Measurements from ENCODE around the gene WDFY4.
A peak's percentile ranks its signal among the peaks of the same experiment; 100 is the strongest.

Gene WDFY4

GRCh38 chr10:48890888-48891850 is 206.5 kb downstream of the WDFY4 start:
- Histone ChIP-seq H2BK120ac (ENCODE audit: low read depth, low read length) (no peak overlapping the region), H3K27ac (replicated peaks; ENCODE audit: low read length) (no peak overlapping the region), H3K27me3 (ENCODE audit: control insufficient read depth in 3 of 3, insufficient read depth in 3 of 3, low read depth in 1 of 3, low read length in 3 of 3) (no peaks in the 10 kb centered on the region), H2BK12ac (ENCODE audit: low read length) (no peak overlapping the region), H3K14ac (ENCODE audit: low read length) (no peak overlapping the region), H2AFZ (ENCODE audit: low read length) (no peak overlapping the region), H3K4ac (ENCODE audit: low read length) (no peak overlapping the region), H2BK15ac (ENCODE audit: low read length) (no peak overlapping the region), H4K8ac (ENCODE audit: low read depth, low read length) (no peak overlapping the region), H3K4me2 (ENCODE audit: insufficient read depth, low read length, poor library complexity, severe bottlenecking) (no peak overlapping the region), H3K4me1 (ENCODE audit: control insufficient read depth in 2 of 2, insufficient read depth in 1 of 2, low read depth in 1 of 2, low read length in 2 of 2) (peaks cover 0 to 2% of the 10 kb centered on the region in 2 donors), H3K9ac (ENCODE audit: low read depth, low read length, poor library complexity) (no peak overlapping the region), H3K18ac (ENCODE audit: low read length) (no peak overlapping the region), H3K9me3 (replicated peaks in 1 of 2; ENCODE audit: control insufficient read depth in 2 of 2, insufficient read depth in 1 of 2, low read depth in 1 of 2, low read length in 2 of 2) (no peaks in the 10 kb centered on the region), H3K23ac (ENCODE audit: low read depth, low read length, poor library complexity) (no peak overlapping the region), H4K91ac (ENCODE audit: low read depth, low read length, poor library complexity) (no peak overlapping the region), H3K79me1 (ENCODE audit: low read depth, low read length) (no peaks in the 10 kb centered on the region), H2AK5ac (ENCODE audit: low read depth, low read length) (no peak overlapping the region), H2BK5ac (ENCODE audit: low read length) (no peak overlapping the region), H3K36me3 (replicated peaks in 1 of 2; ENCODE audit: control insufficient read depth in 2 of 2, insufficient read depth in 2 of 2, low read length in 2 of 2) (no peaks in the 10 kb centered on the region), H3K4me3 (ENCODE audit: low read length in 2 of 2) (no peak overlapping the region)
- no peak for DNase-seq (ENCODE audit: low spot score)
- no CpG with 5 or more reads among the region's 11 CpGs for WGBS, 2 donors (ENCODE audit: extremely low coverage in 2 of 2, insufficient read length in 2 of 2, insufficient replicate concordance in 1 of 2)

DNA sequence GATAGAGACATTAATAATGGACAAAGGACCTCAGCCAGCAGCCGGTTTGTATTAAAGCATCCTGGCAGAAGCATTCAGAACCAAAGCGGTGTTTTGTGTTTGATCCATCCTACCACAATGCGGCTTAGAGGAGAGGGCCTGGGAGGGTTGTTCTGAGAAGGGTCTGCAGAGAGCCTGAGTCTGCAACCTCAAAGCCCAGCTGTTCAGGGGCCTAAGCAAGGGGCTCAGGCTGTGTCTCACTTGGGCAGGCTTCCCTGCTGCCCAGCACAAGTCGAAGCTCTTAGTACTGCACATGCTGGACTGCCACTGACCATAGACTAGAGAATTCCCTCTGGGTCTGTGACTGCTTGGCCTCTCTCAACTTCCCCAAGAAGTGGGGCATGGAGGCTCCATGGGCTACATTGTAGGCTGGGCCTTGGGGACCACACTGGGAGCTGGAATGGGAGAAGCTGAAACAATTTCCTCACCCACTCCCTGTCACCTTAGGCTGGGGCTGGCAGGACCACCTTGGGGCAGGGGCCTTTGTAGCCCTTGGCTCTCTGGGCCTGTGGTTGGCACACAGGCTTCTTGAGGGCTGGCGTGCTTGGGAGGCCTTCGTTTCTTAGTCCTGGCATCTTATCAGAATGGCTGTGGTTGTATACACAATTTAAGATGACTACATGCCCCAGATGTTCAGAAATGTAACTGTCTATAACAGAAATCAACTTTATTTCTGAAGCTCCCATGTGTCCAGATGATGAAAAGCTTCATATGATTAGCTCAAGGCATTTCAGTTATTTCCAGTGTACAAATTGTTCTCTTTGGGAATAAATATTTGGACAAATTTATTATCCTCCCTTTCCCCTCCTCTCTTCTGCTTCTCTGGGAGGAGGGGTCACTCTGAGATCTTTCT is 210.5 kb downstream of the WDFY4 start:
- Histone ChIP-seq H2BK12ac (ENCODE audit: low read length) (no peak overlapping the region), H3K36me3 (replicated peaks in 1 of 2; ENCODE audit: control insufficient read depth in 2 of 2, insufficient read depth in 2 of 2, low read length in 2 of 2) (no peaks in the 10 kb centered on the region), H3K9ac (ENCODE audit: low read depth, low read length, poor library complexity) (no peak overlapping the region), H3K79me1 (ENCODE audit: low read depth, low read length) (no peaks in the 10 kb centered on the region), H3K9me3 (replicated peaks in 1 of 2; ENCODE audit: control insufficient read depth in 2 of 2, insufficient read depth in 1 of 2, low read depth in 1 of 2, low read length in 2 of 2) (no peaks in the 10 kb centered on the region), H2BK120ac (ENCODE audit: low read depth, low read length) (no peak overlapping the region), H3K27ac (replicated peaks; ENCODE audit: low read length) (no peak overlapping the region), H3K4me2 (ENCODE audit: insufficient read depth, low read length, poor library complexity, severe bottlenecking) (no peak overlapping the region), H3K18ac (ENCODE audit: low read length) (peak overlapping the region; percentile 56), H2BK5ac (ENCODE audit: low read length) (no peak overlapping the region), H4K8ac (ENCODE audit: low read depth, low read length) (no peak overlapping the region), H3K4ac (ENCODE audit: low read length) (no peak overlapping the region), H4K91ac (ENCODE audit: low read depth, low read length, poor library complexity) (no peak overlapping the region), H2AK5ac (ENCODE audit: low read depth, low read length) (peak overlapping the region; percentile 62), H3K27me3 (ENCODE audit: control insufficient read depth in 3 of 3, insufficient read depth in 3 of 3, low read depth in 1 of 3, low read length in 3 of 3) (no peaks in the 10 kb centered on the region), H3K23ac (ENCODE audit: low read depth, low read length, poor library complexity) (no peak overlapping the region), H2BK15ac (ENCODE audit: low read length) (peak overlapping the region; percentile 54), H2AFZ (ENCODE audit: low read length) (no peak overlapping the region), H3K4me1 (ENCODE audit: control insufficient read depth in 2 of 2, insufficient read depth in 1 of 2, low read depth in 1 of 2, low read length in 2 of 2) (peaks cover 0 to 2% of the 10 kb centered on the region in 2 donors), H3K14ac (ENCODE audit: low read length) (no peak overlapping the region), H3K4me3 (ENCODE audit: low read length in 2 of 2) (no peak overlapping the region)
- no peak for DNase-seq (ENCODE audit: low spot score)
- WGBS, 2 donors (ENCODE audit: extremely low coverage in 2 of 2, insufficient read length in 2 of 2, insufficient replicate concordance in 1 of 2) = no CpG with 5 or more reads among the region's 6 CpGs

DNA sequence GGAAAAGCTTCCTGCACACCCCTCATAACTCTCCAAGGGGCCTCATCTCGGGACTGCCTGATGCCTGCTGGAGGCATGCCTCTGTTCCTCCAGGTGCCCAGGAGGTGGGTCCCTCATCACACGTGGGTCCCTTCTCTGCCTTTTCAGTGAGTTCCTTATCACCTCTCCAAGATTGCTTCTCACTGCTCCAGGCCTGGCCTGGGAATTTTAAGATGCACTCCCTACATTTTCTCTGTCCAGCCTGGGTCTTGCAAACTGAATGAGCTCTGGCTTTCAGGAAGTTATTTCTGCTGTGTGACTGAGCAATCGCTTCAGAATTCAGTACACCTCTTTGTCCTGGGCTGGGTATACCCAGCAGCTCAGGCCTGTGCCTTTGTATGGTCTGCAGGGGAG is 211.1 kb downstream of the WDFY4 start:
- H3K14ac ChIP-seq (ENCODE audit: low read length) = no peak overlapping the region
- no peak overlapping the region for H3K4me3 ChIP-seq (ENCODE audit: low read length in 2 of 2)
- H2AFZ ChIP-seq (ENCODE audit: low read length) = no peak overlapping the region
- H4K91ac ChIP-seq (ENCODE audit: low read depth, low read length, poor library complexity) = no peak overlapping the region
- H3K4me1 ChIP-seq (ENCODE audit: control insufficient read depth in 2 of 2, insufficient read depth in 1 of 2, low read depth in 1 of 2, low read length in 2 of 2) = peaks cover 0 to 2% of the 10 kb centered on the region in 2 donors
- no peak overlapping the region for H4K8ac ChIP-seq (ENCODE audit: low read depth, low read length)
- H2BK5ac ChIP-seq (ENCODE audit: low read length) = no peak overlapping the region
- H3K4ac ChIP-seq (ENCODE audit: low read length) = no peak overlapping the region
- no peak overlapping the region for H3K18ac ChIP-seq (ENCODE audit: low read length)
- no peak overlapping the region for H2BK12ac ChIP-seq (ENCODE audit: low read length)
- no peak overlapping the region for H2AK5ac ChIP-seq (ENCODE audit: low read depth, low read length)
- no peaks in the 10 kb centered on the region for H3K79me1 ChIP-seq (ENCODE audit: low read depth, low read length)
- H3K23ac ChIP-seq (ENCODE audit: low read depth, low read length, poor library complexity) = no peak overlapping the region
- H2BK120ac ChIP-seq (ENCODE audit: low read depth, low read length) = no peak overlapping the region
- WGBS, 2 donors (ENCODE audit: extremely low coverage in 2 of 2, insufficient read length in 2 of 2, insufficient replicate concordance in 1 of 2) = no CpG with 5 or more reads among the region's 3 CpGs
- no peak for DNase-seq (ENCODE audit: low spot score)
- no peak overlapping the region for H3K27ac ChIP-seq (replicated peaks; ENCODE audit: low read length)
- no peak overlapping the region for H2BK15ac ChIP-seq (ENCODE audit: low read length)
- no peaks in the 10 kb centered on the region for H3K27me3 ChIP-seq (ENCODE audit: control insufficient read depth in 3 of 3, insufficient read depth in 3 of 3, low read depth in 1 of 3, low read length in 3 of 3)
- no peak overlapping the region for H3K4me2 ChIP-seq (ENCODE audit: insufficient read depth, low read length, poor library complexity, severe bottlenecking)
- H3K36me3 ChIP-seq (replicated peaks in 1 of 2; ENCODE audit: control insufficient read depth in 2 of 2, insufficient read depth in 2 of 2, low read length in 2 of 2) = no peaks in the 10 kb centered on the region
- H3K9me3 ChIP-seq (replicated peaks in 1 of 2; ENCODE audit: control insufficient read depth in 2 of 2, insufficient read depth in 1 of 2, low read depth in 1 of 2, low read length in 2 of 2) = no peaks in the 10 kb centered on the region
- H3K9ac ChIP-seq (ENCODE audit: low read depth, low read length, poor library complexity) = no peak overlapping the region
